ENCODE results near the gene GSTM1.
"Not testable (repeated sequence)": the region's sequence is repeated elsewhere in the genome, so short reads cannot be mapped to it uniquely, and the experiment has no call there.

Gene GSTM1

DNA sequence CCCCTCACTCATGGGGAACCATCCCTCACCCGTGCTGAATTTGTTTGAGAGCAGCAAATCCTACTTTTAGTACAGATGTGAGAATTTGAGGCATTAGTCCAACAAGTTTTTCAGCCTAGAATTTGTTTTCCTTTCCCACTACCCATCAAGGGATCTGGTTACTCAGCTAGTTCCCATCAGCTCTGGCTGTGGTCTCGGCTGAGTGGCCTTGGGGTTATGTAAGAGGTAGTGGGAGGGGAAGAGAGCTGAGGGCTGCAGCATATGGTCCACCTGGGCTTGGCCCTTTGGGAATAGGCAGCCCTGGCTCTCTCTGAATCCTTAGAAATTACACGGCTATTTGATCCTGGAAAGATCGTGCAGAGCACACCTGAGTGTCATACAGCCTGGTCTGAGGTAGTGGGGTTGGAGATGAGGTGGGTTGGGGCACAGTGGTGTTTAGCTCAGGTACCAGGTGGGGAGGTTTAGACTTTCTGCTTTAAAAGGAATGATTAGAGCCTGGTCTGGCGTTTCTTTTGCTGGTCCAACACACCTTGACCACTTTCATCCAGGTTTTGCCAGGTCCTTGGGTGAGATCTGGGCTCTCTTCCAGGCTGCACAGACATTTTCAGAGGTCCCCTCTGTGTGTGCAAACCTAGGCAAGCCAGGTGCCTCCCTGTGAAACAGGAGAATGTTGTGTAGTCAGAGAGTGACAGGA lies 27.5 kb upstream of the GSTM1 start:
- DNase-seq (ENCODE audit: low read depth in 4 of 4, low spot score in 1 of 4) = no peak

DNA sequence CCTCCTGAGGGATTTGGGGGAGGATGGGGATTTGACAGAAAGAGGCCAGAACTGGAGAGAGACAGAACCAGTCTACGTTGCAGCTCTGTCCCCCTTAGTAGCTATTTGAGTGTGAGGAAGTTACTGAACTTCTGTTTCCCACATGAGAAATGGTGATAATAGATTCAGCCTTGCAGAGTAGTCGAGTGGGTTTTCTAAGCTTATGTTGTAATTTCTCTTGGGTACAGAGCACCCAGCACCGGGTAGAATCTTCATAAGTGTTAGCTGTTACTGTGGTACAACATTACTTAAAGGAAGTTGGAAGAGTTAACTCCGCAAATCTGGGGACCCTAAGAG lies 27.0 kb upstream of the GSTM1 start:
- not testable (repeated sequence) for DNase-seq (ENCODE audit: low read depth in 4 of 4, low spot score in 1 of 4)

- DNase-seq (ENCODE audit: low read depth in 4 of 4, low spot score in 1 of 4) = no peak
Measured at GRCh38 chr1:109661391-109661790, 26.2 kb upstream of the GSTM1 start.

DNA sequence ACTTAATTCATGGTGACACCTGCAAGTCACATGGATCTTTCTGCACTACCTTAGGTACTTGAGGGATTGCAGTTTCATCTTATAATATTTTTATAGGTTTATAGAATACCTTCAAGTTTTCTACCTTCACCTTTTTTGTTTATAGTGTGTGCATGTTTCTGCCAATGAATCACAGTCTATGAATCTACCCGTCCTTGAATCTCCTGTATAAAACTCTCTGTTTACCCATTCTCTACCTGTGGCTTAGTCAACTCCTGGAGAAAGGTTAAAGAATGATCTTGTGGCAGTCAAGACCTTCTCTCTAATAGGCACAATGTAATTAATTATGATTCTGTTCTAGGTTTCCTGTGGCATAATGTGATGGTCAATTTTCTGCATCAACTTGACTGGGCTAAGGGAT lies 22.9 kb upstream of the GSTM1 start:
- no peak for DNase-seq (ENCODE audit: low read depth in 4 of 4, low spot score in 1 of 4)

DNA sequence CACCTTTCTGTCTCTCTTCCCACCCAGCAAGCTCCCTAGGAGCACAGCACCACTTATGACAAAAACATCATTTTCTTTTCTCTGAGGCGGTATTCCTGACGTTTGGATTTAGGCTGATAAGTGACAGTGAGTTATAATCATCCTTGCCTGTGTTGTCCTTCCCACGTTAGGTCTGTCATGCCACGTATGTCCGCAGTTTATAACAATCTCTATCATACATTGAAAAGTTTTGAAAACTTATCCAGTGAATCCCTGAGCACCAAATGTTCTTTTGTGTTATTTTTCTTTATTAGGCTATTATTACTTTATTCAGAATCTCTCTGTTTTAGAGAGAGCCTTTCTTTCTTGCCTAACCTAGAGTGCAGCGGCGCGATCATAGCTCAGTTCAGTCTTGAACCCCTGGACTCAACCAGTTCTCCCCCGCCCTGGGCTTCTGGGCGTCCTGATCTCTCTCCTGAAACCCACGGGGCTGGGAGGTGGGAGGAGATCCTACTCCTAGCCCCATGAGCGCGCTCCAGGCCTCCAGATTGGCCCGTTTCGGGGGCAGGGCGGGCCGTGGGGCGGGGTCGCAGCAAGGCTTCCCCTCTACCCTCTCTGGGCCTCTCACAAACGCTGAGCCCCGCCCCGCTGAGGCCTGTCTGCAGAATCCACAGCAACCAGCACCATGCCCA lies 20.0 kb upstream of the GSTM1 start, which contains the start of gene GSTM2:
Gene GSTM2, plus strand, starts transcription at position 606 of the 671 bp plus-strand sequence. Its CDS starts 59 bp downstream, at position 665.
- DNase-seq (ENCODE audit: low read depth in 4 of 4, low spot score in 1 of 4) = peak; percentile 65 to 86 (median 76)

DNA sequence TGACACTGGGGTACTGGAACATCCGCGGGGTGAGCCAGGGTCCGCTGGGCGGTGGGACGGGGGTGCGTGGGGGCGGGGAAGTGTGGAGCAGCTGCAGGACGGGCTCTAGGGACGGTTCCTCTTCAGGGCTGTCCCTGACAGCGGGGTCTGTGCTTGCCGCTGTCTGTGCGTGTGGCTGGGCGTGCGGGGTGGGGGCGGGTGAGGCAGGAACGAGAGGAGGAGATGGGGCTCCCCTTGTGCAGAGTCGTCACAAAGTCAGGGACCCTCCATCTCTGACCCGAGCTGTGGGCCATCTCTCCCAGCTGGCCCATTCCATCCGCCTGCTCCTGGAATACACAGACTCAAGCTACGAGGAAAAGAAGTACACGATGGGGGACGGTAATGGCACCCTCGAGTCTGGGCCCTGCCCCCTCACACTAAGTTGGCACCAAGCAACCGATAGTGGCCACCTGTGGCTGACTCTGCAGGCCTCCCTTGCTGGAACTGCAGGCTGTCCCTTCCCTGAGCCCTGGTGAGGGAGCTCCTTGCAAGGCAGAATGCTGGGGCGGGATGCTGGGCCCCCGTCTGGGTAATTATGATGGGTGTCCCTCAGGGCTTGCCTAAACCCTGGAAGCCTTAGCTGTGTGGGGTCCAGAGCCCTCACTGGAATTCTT lies 19.4 kb upstream of the GSTM1 start:
- no peak for DNase-seq (ENCODE audit: low read depth in 4 of 4, low spot score in 1 of 4)

GRCh38 chr1:109669246-109669948 lies 18.2 kb upstream of the GSTM1 start:
- no peak for DNase-seq (ENCODE audit: low read depth in 4 of 4, low spot score in 1 of 4)

GRCh38 chr1:109669949-109670302 lies 17.7 kb upstream of the GSTM1 start:
- not testable (repeated sequence) for DNase-seq (ENCODE audit: low read depth in 4 of 4, low spot score in 1 of 4)

GRCh38 chr1:109671067-109671466 lies 16.6 kb upstream of the GSTM1 start:
- DNase-seq (ENCODE audit: low read depth in 4 of 4, low spot score in 1 of 4) = no peak

DNA sequence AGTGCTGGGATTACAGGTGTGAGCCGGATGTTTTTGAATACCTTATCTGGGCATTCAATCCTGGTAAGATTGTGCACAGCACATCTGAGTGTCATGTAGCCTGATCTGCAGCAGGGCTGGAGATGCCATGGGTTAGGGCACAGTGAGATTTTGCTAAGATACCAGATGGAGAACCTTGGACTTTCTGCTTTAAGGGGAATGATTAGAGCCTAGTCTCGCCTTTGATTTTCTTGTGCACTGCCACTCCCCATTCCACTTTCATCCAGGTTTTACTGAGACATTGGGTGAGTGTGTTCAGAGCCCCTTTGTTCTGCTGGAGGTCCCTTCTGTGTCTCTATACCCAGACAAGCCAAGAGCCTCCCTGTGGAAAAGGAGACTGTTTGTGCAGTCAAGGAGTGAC lies 13.8 kb upstream of the GSTM1 start:
- DNase-seq (ENCODE audit: low read depth in 4 of 4, low spot score in 1 of 4) = not testable (repeated sequence)

- not testable (repeated sequence) for DNase-seq (ENCODE audit: low read depth in 4 of 4, low spot score in 1 of 4)
Measured at GRCh38 chr1:109676683-109677381, 10.8 kb upstream of the GSTM1 start.

DNA sequence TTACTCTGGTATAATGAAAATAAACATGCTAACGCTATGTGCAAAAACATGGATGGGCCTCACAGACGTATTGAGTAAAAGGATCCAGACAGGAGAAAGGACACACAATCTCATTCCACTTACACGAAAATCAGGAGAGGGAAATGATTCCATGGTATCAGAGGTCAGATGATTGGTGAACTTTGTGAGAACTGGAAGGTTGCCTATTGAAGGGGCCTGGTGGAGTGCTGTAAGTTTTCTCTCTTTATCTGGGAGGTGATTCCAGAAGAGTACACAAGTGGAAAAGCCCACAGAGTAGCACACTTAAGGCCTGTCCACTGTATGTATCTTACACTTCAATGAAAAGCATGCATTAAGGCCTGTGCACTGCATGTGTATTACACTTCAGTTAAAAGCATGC lies 10.2 kb upstream of the GSTM1 start:
- DNase-seq (ENCODE audit: low read depth in 4 of 4, low spot score in 1 of 4) = no peak

- not testable (repeated sequence) for DNase-seq (ENCODE audit: low read depth in 4 of 4, low spot score in 1 of 4)
Measured at GRCh38 chr1:109678637-109679036, 9.0 kb upstream of the GSTM1 start.

DNA sequence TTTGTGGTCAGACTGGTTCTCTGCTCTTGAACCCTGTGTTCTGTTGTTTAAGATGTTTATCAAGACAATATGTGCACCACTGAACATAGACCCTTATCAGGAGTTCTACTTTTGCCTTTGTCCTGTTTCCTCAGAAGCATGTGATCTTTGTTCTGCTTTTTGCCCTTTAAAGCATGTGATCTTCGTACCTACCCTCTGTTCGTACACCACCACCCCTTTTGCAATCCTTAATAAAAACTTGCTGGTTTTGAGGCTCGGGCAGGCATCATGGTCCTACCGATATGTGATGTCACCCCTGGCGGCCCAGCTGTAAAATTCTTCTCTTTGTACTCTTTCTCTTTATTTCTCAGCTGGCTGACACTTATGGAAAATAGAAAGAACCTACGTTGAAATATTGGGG lies 2.8 kb upstream of the GSTM1 start:
- DNase-seq (ENCODE audit: low read depth in 4 of 4, low spot score in 1 of 4) = not testable (repeated sequence)

GRCh38 chr1:109685399-109685798 lies 2.2 kb upstream of the GSTM1 start:
- not testable (repeated sequence) for DNase-seq (ENCODE audit: low read depth in 4 of 4, low spot score in 1 of 4)

GRCh38 chr1:109685890-109686289 lies 1.7 kb upstream of the GSTM1 start:
- not testable (repeated sequence) for DNase-seq (ENCODE audit: low read depth in 4 of 4, low spot score in 1 of 4)

- not testable (repeated sequence) for DNase-seq (ENCODE audit: low read depth in 4 of 4, low spot score in 1 of 4)
Measured at GRCh38 chr1:109687109-109687508, 508 bp upstream of the GSTM1 start.

GRCh38 chr1:109689844-109690405 lies 2.3 kb downstream of the GSTM1 start:
- DNase-seq (ENCODE audit: low read depth in 4 of 4, low spot score in 1 of 4) = no peak

DNA sequence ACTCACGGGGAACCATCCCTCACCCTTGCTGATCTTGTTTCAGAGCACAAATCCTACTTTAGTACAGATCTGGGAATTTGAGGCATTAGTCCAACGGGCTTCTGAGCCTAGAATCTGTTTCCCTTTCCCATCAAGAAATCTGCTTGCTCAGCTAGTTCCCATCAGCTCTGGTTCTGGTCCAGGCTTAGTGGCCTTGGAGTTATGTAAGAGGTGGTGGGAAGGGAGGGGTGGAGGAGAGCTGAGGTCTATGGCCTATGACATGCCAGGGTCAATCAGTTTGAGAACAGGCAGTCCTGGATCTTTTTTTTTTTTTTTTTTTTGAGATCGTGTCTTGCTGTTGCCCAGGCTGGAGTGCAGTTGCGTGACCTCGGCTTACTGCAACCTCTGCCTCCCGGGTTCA lies 4.1 kb downstream of the GSTM1 start:
- no peak for DNase-seq (ENCODE audit: low read depth in 4 of 4, low spot score in 1 of 4)

DNA sequence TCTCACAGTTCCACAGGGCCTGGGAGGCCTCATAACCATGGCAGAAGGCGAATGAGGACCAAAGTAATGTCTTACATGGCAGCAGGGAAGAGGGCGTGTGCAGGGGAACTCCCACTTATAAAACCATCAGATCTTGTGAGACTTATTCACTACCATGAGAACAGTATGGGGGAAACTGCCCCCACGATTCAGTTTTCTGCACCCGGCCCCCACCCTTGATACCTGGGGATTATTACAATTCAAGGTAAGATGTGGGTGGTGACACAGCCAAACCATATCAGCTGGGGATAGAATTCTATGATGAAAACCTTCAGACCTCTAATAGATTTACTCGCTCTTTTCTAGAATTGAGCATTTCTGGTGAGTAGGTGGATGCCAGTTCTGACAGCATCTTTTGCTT lies 6.8 kb downstream of the GSTM1 start:
- not testable (repeated sequence) for DNase-seq (ENCODE audit: low read depth in 4 of 4, low spot score in 1 of 4)

GRCh38 chr1:109695138-109695537 lies 7.5 kb downstream of the GSTM1 start:
- DNase-seq (ENCODE audit: low read depth in 4 of 4, low spot score in 1 of 4) = not testable (repeated sequence)
